ENCODE measurements around the gene TTC22.

The TTC22 gene

DNA sequence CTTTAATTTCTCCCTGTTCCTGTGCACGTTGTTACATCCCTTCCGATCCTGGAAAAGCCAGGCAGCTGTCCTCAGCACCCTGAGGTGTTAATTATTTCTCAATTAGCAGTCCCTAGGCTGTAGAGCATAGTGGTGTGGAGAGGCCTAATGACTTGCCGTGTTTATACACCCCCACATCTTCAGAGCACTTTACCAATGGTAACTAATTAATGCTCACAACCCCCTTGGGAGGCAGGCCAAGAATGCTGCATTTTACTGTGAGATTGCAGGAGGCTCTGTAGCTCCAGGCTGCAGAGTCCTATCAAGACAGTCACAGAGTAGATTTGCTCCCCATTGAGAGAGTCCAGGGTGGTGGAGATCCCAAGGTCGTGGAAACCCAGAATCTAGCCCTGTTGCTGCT is 34.4 kb downstream of the TTC22 start:
- Histone ChIP-seq H3K27me3 (ENCODE audit: insufficient read depth, low read length) (no peaks in the 10 kb centered on the region), H2AFZ (ENCODE audit: low read length) (no peak overlapping the region), H3K9me3 (ENCODE audit: low read length) (no peaks in the 10 kb centered on the region), H3K4me2 (ENCODE audit: low read length) (no peak overlapping the region), H3K79me2 (ENCODE audit: insufficient read depth, low read length) (no peaks in the 10 kb centered on the region), H3K9me2 (ENCODE audit: low read depth, low read length) (no peaks in the 10 kb centered on the region), H3K36me3 (ENCODE audit: insufficient read depth, low read length) (no peaks in the 10 kb centered on the region), H3K4me1 (ENCODE audit: insufficient read depth, low read length, severe bottlenecking) (peaks cover 20% of the 10 kb centered on the region), H3F3A (ENCODE audit: insufficient read depth, low read length) (no peaks in the 10 kb centered on the region), H4K20me1 (ENCODE audit: insufficient read depth, low read length) (no peaks in the 10 kb centered on the region), H3K27ac (ENCODE audit: low read depth, low read length, poor library complexity, severe bottlenecking) (no peak overlapping the region), H3K4me3 (ENCODE audit: low read depth, low read length, poor library complexity, severe bottlenecking) (no peak overlapping the region), H3K9ac (ENCODE audit: low read length) (no peak overlapping the region)
- TF ChIP-seq EZH2 (IDR thresholded peaks at IDR 0.05; ENCODE audit: borderline replicate concordance, low read length) = no peak
- TF ChIP-seq, protein P1, sequence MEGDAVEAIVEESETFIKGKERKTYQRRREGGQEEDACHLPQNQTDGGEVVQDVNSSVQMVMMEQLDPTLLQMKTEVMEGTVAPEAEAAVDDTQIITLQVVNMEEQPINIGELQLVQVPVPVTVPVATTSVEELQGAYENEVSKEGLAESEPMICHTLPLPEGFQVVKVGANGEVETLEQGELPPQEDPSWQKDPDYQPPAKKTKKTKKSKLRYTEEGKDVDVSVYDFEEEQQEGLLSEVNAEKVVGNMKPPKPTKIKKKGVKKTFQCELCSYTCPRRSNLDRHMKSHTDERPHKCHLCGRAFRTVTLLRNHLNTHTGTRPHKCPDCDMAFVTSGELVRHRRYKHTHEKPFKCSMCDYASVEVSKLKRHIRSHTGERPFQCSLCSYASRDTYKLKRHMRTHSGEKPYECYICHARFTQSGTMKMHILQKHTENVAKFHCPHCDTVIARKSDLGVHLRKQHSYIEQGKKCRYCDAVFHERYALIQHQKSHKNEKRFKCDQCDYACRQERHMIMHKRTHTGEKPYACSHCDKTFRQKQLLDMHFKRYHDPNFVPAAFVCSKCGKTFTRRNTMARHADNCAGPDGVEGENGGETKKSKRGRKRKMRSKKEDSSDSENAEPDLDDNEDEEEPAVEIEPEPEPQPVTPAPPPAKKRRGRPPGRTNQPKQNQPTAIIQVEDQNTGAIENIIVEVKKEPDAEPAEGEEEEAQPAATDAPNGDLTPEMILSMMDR (IDR thresholded peaks at IDR 0.05; ENCODE audit: low read length) = no peak

DNA sequence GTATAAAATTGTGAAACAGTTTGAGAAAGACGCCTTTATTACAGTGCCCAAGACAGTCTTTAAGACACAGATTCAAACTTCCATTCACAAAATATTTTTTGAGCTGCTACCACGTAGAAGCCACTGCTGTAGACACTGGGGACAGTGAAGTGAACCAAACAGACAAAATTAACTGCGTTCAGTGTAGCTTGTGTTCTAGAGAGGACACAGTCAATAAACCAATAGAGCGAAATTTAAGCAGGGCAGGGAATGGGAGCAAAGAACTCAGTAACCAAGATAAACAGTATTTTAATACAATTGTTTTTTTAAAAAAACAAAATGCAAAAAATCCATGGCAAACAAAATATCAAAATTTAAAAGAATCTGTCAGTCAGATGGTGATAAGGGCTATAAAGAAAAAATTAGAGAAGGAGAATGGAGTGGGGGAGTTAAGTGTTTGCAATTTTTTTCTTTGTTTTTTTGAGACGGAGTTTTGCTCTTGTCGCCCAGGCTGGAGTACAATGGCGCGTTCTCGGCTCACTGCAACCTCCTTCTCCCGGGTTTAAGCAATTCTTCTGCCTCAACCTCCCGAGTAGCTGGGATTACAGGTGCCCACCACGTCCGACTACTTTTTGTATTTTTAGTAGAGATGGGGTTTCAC is 36.1 kb downstream of the TTC22 start:
- Histone ChIP-seq H3K9me3 (ENCODE audit: low read length) (no peaks in the 10 kb centered on the region), H2AFZ (ENCODE audit: low read length) (peak overlapping the region; percentile 97), H3K79me2 (ENCODE audit: insufficient read depth, low read length) (no peaks in the 10 kb centered on the region), H3K4me1 (ENCODE audit: insufficient read depth, low read length, severe bottlenecking) (peaks cover 20% of the 10 kb centered on the region), H3K36me3 (ENCODE audit: insufficient read depth, low read length) (no peaks in the 10 kb centered on the region), H3K27me3 (ENCODE audit: insufficient read depth, low read length) (no peaks in the 10 kb centered on the region), H3F3A (ENCODE audit: insufficient read depth, low read length) (no peaks in the 10 kb centered on the region), H4K20me1 (ENCODE audit: insufficient read depth, low read length) (no peaks in the 10 kb centered on the region), H3K4me3 (ENCODE audit: low read depth, low read length, poor library complexity, severe bottlenecking) (peak overlapping the region; percentile 54), H3K9me2 (ENCODE audit: low read depth, low read length) (no peaks in the 10 kb centered on the region), H3K9ac (ENCODE audit: low read length) (peak overlapping the region; percentile 27; the same call in 1 of the 2 replicates), H3K4me2 (ENCODE audit: low read length) (peak overlapping the region; percentile 65), H3K27ac (ENCODE audit: low read depth, low read length, poor library complexity, severe bottlenecking) (no peak overlapping the region)
- TF ChIP-seq, protein P1 (IDR thresholded peaks at IDR 0.05; ENCODE audit: low read length) = no peak
- no peak for TF ChIP-seq EZH2 (IDR thresholded peaks at IDR 0.05; ENCODE audit: borderline replicate concordance, low read length)

DNA sequence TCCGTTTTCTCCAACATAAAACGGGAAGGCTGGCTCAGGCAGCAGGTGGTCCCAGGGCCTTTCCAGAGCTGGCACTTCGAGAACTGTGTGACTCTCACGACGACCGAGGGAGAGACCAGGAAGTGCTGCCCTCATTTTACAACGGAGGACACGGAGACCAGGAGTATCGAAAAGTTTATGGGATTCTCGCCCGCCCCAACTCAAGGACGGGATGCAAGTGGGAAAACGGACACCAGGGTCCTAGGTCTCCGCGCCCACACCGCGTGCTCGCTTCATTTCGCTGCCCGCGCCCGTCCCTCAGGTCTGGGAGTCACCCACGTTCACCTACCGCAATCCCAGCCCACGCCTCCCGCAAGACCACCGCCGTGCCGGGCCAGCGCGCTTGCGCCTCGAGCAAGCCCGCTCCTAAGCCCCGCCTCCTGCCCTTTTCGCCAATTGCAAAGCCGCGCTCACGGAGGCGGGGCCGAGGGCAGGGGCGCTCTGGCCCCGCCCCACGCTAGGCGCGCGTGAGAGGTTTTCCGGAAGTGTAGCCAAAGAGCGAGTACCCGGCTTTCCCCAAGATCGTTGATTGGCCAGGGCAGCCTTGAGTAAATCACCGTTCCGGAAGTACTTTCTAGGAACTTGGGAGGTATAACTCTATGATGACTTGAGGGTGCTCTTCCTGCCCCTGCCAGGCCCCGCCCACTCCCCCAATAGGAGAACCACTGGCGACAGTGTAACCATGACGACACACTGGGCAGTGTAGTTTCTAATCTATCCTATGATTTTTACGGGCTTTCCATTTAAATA is 36.8 kb downstream of the TTC22 start, which contains the start of gene PARS2:
TSS of gene PARS2 (minus strand) at position 391 of the 789 bp plus-strand sequence. CDS start 5,362 bp downstream, outside the sequence.
- no peaks in the 10 kb centered on the region for H3K79me2 ChIP-seq (ENCODE audit: insufficient read depth, low read length)
- H3K4me3 ChIP-seq (ENCODE audit: low read depth, low read length, poor library complexity, severe bottlenecking) = peak within 1 kb of the TSS; percentile 90
- no peaks in the 10 kb centered on the region for H3K36me3 ChIP-seq (ENCODE audit: insufficient read depth, low read length)
- no peaks in the 10 kb centered on the region for H4K20me1 ChIP-seq (ENCODE audit: insufficient read depth, low read length)
- H3K27ac ChIP-seq (ENCODE audit: low read depth, low read length, poor library complexity, severe bottlenecking) = no peak within 1 kb of the TSS
- peak within 1 kb of the TSS; percentile 89 for H3K4me2 ChIP-seq (ENCODE audit: low read length)
- peak within 1 kb of the TSS; percentile 97 for H2AFZ ChIP-seq (ENCODE audit: low read length)
- H3K9me2 ChIP-seq (ENCODE audit: low read depth, low read length) = no peaks in the 10 kb centered on the region
- no peaks in the 10 kb centered on the region for H3F3A ChIP-seq (ENCODE audit: insufficient read depth, low read length)
- H3K4me1 ChIP-seq (ENCODE audit: insufficient read depth, low read length, severe bottlenecking) = peaks cover 20% of the 10 kb centered on the region
- TF ChIP-seq, protein P1 (IDR thresholded peaks at IDR 0.05; ENCODE audit: low read length) = no peak
- TF ChIP-seq EZH2 (IDR thresholded peaks at IDR 0.05; ENCODE audit: borderline replicate concordance, low read length) = no peak
- no peaks in the 10 kb centered on the region for H3K27me3 ChIP-seq (ENCODE audit: insufficient read depth, low read length)
- H3K9ac ChIP-seq (ENCODE audit: low read length) = peak within 1 kb of the TSS; percentile 83
- H3K9me3 ChIP-seq (ENCODE audit: low read length) = no peaks in the 10 kb centered on the region
